HG03432 (cell line): ENCODE results near the gene DHRS4L2.
"Not testable (repeated sequence)": the region's sequence is repeated elsewhere in the genome, so short reads cannot be mapped to it uniquely, and the experiment has no call there.

Experiments
- ATAC-seq: cut with Tn5 transposase; IDR thresholded peaks from one replicate; pipeline ENCODE4 v1.9.1; 2021; ENCODE audit warnings: mild to moderate bottlenecking, moderate library complexity; ENCODE audit not compliant: unreplicated experiment

Gene DHRS4L2

GRCh38 chr14:24013654-24014514, 25.2 kb downstream of the DHRS4L2 start:
- peak; percentile 52 for ATAC-seq

GRCh38 chr14:24015745-24016144, 27.0 kb downstream of the DHRS4L2 start:
- ATAC-seq = not testable (repeated sequence)

GRCh38 chr14:24018978-24019377, 30.2 kb downstream of the DHRS4L2 start:
- ATAC-seq = not testable (repeated sequence)

- ATAC-seq = not testable (repeated sequence)
These were observed 31.2 kb downstream of the DHRS4L2 start for GRCh38 chr14:24019944-24020343.

- ATAC-seq = not testable (repeated sequence)
These were observed 31.8 kb downstream of the DHRS4L2 start for GRCh38 chr14:24020520-24020919.

GRCh38 chr14:24024939-24025418, 36.2 kb downstream of the DHRS4L2 start:
- not testable (repeated sequence) for ATAC-seq

GRCh38 chr14:24029687-24030086, 41.0 kb downstream of the DHRS4L2 start:
- not testable (repeated sequence) for ATAC-seq

GRCh38 chr14:24031331-24031730, 42.6 kb downstream of the DHRS4L2 start:
- not testable (repeated sequence) for ATAC-seq

GRCh38 chr14:24032727-24033418, 44.1 kb downstream of the DHRS4L2 start:
- ATAC-seq = no peak

GRCh38 chr14:24035769-24036168, 47.0 kb downstream of the DHRS4L2 start:
- peak; percentile 13 for ATAC-seq

GRCh38 chr14:24036169-24036962, 47.6 kb downstream of the DHRS4L2 start:
- ATAC-seq = peak; percentile 83

- peak; percentile 14 for ATAC-seq
These were observed 48.4 kb downstream of the DHRS4L2 start for GRCh38 chr14:24036963-24037657.

- no peak for ATAC-seq
These were observed 48.9 kb downstream of the DHRS4L2 start for GRCh38 chr14:24037658-24038037.

- ATAC-seq = no peak
These were observed 50.0 kb downstream of the DHRS4L2 start for GRCh38 chr14:24038686-24039085.

GRCh38 chr14:24040692-24041091, 52.0 kb downstream of the DHRS4L2 start:
- no peak for ATAC-seq

GRCh38 chr14:24042746-24043145, 54.0 kb downstream of the DHRS4L2 start:
- no peak for ATAC-seq

- not testable (repeated sequence) for ATAC-seq
These were observed 60.3 kb downstream of the DHRS4L2 start for GRCh38 chr14:24049002-24049401.

- not testable (repeated sequence) for ATAC-seq
These were observed 62.0 kb downstream of the DHRS4L2 start for GRCh38 chr14:24050753-24051152.

GRCh38 chr14:24051176-24051788, 62.6 kb downstream of the DHRS4L2 start:
- ATAC-seq = peak; percentile 24
